ENCODE results near the gene RABGAP1L.
A peak's percentile ranks its signal among the peaks of the same experiment; 100 is the strongest.
"Not testable (repeated sequence)": the region's sequence is repeated elsewhere in the genome, so short reads cannot be mapped to it uniquely, and the experiment has no call there.

Gene RABGAP1L

GRCh38 chr1:174519844-174520243 is 360.5 kb downstream of the RABGAP1L start:
- Histone ChIP-seq H3K27ac (no peak overlapping the region), H3K27me3 (replicated peaks) (no peaks in the 10 kb centered on the region), H3K36me3 (replicated peaks) (no peaks in the 10 kb centered on the region), H3K4me3 (ENCODE audit: low read depth, low read length) (no peak overlapping the region)
- DNase-seq = no peak
- TF ChIP-seq CTCF (IDR thresholded peaks at IDR 0.05; ENCODE audit: low read depth, low read length, missing control alignments) = no peak
- in situ Hi-C loops (cut with HindIII; ENCODE audit: low pct_ligation_motif_present, low sequenced_read_pairs) = no loop called here

- no peak for TF ChIP-seq CTCF (IDR thresholded peaks at IDR 0.05; ENCODE audit: low read depth, low read length, missing control alignments)
- Histone ChIP-seq H3K36me3 (replicated peaks) (no peaks in the 10 kb centered on the region), H3K27me3 (replicated peaks) (no peaks in the 10 kb centered on the region), H3K4me3 (ENCODE audit: low read depth, low read length) (no peak overlapping the region), H3K27ac (no peak overlapping the region)
- DNase-seq = no peak
- in situ Hi-C loops (cut with HindIII; ENCODE audit: low pct_ligation_motif_present, low sequenced_read_pairs) = no loop called here
Observed at GRCh38 chr1:174531751-174532150, 372.4 kb downstream of the RABGAP1L start.

- H3K36me3 ChIP-seq (replicated peaks) = no peaks in the 10 kb centered on the region
- H3K27me3 ChIP-seq (replicated peaks) = no peaks in the 10 kb centered on the region
- H3K27ac ChIP-seq = peak overlapping the region; percentile 28
- no peak for TF ChIP-seq CTCF (IDR thresholded peaks at IDR 0.05; ENCODE audit: low read depth, low read length, missing control alignments)
- in situ Hi-C loops (cut with HindIII; ENCODE audit: low pct_ligation_motif_present, low sequenced_read_pairs) = no loop called here
- no peak overlapping the region for H3K4me3 ChIP-seq (ENCODE audit: low read depth, low read length)
- peak; percentile 7 for DNase-seq
Observed at GRCh38 chr1:174534789-174535188, 375.5 kb downstream of the RABGAP1L start.

- peak; percentile 33 for DNase-seq
- in situ Hi-C loops (cut with HindIII; ENCODE audit: low pct_ligation_motif_present, low sequenced_read_pairs) = no loop called here
Observed at GRCh38 chr1:174535207-174535606, 375.9 kb downstream of the RABGAP1L start.

GRCh38 chr1:174543421-174543820 is 384.1 kb downstream of the RABGAP1L start:
- H3K27ac ChIP-seq; H3K36me3 ChIP-seq (replicated peaks); H3K4me3 ChIP-seq (ENCODE audit: low read depth, low read length); in situ Hi-C loops (cut with HindIII; ENCODE audit: low pct_ligation_motif_present, low sequenced_read_pairs); H3K27me3 ChIP-seq (replicated peaks); DNase-seq: not testable (repeated sequence)

More at GRCh38 chr1:174535207-174535606, 375.9 kb downstream of the RABGAP1L start:
- TF ChIP-seq CTCF (IDR thresholded peaks at IDR 0.05; ENCODE audit: low read depth, low read length, missing control alignments) = no peak
- no peak overlapping the region for H3K4me3 ChIP-seq (ENCODE audit: low read depth, low read length)
- H3K27me3 ChIP-seq (replicated peaks) = no peaks in the 10 kb centered on the region
- no peaks in the 10 kb centered on the region for H3K36me3 ChIP-seq (replicated peaks)
- H3K27ac ChIP-seq = peak overlapping the region; percentile 28

- H3K4me3 ChIP-seq (ENCODE audit: low read depth, low read length) = no peak overlapping the region
- no peaks in the 10 kb centered on the region for H3K36me3 ChIP-seq (replicated peaks)
- no peak overlapping the region for H3K27ac ChIP-seq
- TF ChIP-seq CTCF (IDR thresholded peaks at IDR 0.05; ENCODE audit: low read depth, low read length, missing control alignments) = no peak
- DNase-seq = peak; percentile 33
- in situ Hi-C loops (cut with HindIII; ENCODE audit: low pct_ligation_motif_present, low sequenced_read_pairs) = no loop called here
- H3K27me3 ChIP-seq (replicated peaks) = no peaks in the 10 kb centered on the region
Observed at GRCh38 chr1:174550296-174550695, 391.0 kb downstream of the RABGAP1L start.
